Omental fat pad (tissue), 4 donors: ENCODE data around the gene FAM53A. TPM values are rescaled to one million over a fixed set of nuclear protein-coding genes. Genes with fewer than 3 reads are reported as not detected.

Experiments
- ATAC-seq: fragments of 150-250 bp; one replicate; pipeline ENCODE4 v1.9.1; 2016; ENCODE audit warnings: mild to moderate bottlenecking, moderate library complexity; ENCODE audit not compliant: low FRiP score
- DNase-seq: peaks from one replicate; pipeline ENCODE4 v3.0.0-alpha.2; 2019; ENCODE audit warnings: low spot score
- total RNA-seq, 4 donors: library from RNA; depleted of rRNA; stranded (reverse); fragments of >200 nt; gene quantifications; one replicate each; pipeline ENCODE4 v1.1.0, GENCODE V29; 2016
- TF ChIP-seq, protein P1 (sequence below), 3 donors: fragments of 450-650 bp; IDR thresholded peaks; one replicate each; pipeline ENCODE4 v1.5.1; 2016 to 2017; ENCODE audit warnings: antibody characterized with exemption in 3 of 3, mild to moderate bottlenecking in 3 of 3, moderate library complexity in 2 of 3

FAM53A gene
- total RNA-seq, 4 donors from 2014 or later = 2.0 to 10.9 (median 5.6) TPM

- TF ChIP-seq, protein P1, sequence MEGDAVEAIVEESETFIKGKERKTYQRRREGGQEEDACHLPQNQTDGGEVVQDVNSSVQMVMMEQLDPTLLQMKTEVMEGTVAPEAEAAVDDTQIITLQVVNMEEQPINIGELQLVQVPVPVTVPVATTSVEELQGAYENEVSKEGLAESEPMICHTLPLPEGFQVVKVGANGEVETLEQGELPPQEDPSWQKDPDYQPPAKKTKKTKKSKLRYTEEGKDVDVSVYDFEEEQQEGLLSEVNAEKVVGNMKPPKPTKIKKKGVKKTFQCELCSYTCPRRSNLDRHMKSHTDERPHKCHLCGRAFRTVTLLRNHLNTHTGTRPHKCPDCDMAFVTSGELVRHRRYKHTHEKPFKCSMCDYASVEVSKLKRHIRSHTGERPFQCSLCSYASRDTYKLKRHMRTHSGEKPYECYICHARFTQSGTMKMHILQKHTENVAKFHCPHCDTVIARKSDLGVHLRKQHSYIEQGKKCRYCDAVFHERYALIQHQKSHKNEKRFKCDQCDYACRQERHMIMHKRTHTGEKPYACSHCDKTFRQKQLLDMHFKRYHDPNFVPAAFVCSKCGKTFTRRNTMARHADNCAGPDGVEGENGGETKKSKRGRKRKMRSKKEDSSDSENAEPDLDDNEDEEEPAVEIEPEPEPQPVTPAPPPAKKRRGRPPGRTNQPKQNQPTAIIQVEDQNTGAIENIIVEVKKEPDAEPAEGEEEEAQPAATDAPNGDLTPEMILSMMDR (IDR thresholded peaks at IDR 0.05) = no peak
- DNase-seq (no peak), ATAC-seq (no peak)
Observed at GRCh38 chr4:1663549-1663948, 20.6 kb downstream of the FAM53A start.

DNA sequence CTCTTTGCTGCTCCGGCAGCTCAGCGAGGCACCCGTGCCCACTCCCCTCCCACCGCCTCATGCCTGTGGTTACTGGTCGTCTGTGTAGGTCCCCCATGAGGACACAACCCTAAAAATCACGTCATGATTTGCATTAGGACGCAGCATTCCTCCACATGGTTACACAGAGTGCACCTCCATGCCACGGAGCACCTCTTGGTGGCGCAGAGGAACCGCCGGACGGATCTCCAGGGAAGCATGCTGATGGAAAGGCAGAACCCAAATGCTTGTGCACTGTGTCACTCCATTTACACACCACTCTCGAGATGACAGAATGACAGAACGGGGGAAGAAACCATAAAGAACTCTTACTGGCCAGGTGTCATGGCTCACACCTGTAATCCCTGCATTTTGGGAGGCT lies 22.4 kb downstream of the FAM53A start:
- TF ChIP-seq, protein P1 (IDR thresholded peaks at IDR 0.05) = no peak
- no peak for DNase-seq

GRCh38 chr4:1660948-1661677 lies 23.0 kb downstream of the FAM53A start:
- peak; percentile 22 for ATAC-seq
- TF ChIP-seq, protein P1 (IDR thresholded peaks at IDR 0.05) = no peak
- DNase-seq = no peak

More for the DNA sequence above, 22.4 kb downstream of the FAM53A start:
- ATAC-seq = no peak

GRCh38 chr4:1659104-1660043 lies 24.7 kb downstream of the FAM53A start:
- DNase-seq (no peak), ATAC-seq (no peak)
- TF ChIP-seq, protein P1 (IDR thresholded peaks at IDR 0.05) = no peak

- no peak for DNase-seq
Observed at GRCh38 chr4:1658581-1658980, 25.5 kb downstream of the FAM53A start.

GRCh38 chr4:1658146-1658545 lies 26.0 kb downstream of the FAM53A start:
- TF ChIP-seq, protein P1 (IDR thresholded peaks at IDR 0.05) = no peak
- DNase-seq = no peak

More at GRCh38 chr4:1658581-1658980, 25.5 kb downstream of the FAM53A start:
- TF ChIP-seq, protein P1 (IDR thresholded peaks at IDR 0.05) = no peak
- no peak for ATAC-seq

More at GRCh38 chr4:1658146-1658545, 26.0 kb downstream of the FAM53A start:
- ATAC-seq = no peak
